HEK293 (cell line): ENCODE data around the gene RGL4.
"Not testable (repeated sequence)": the region's sequence is repeated elsewhere in the genome, so short reads cannot be mapped to it uniquely, and the experiment has no call there.

Experiments used
- CTCF ChIA-PET: fragments of 350-600 bp; formaldehyde crosslinking; extraction: SDS; loops from one replicate; lab custom pipeline; 2021; ENCODE audit warnings: antibody characterized with exemption; lab: Yijun Ruan, JAX
- POLR2A ChIA-PET: fragments of 300-600 bp; formaldehyde crosslinking; extraction: SDS; loops from one replicate; lab custom pipeline; 2020; ENCODE audit warnings: antibody characterized with exemption, inconsistent platforms; lab: Yijun Ruan, JAX
- H3K27ac ChIP-seq: fragments of 200-500 bp; sonication (Bioruptor generic); 2 replicates; pipeline ENCODE4 v1.5.1; 2014; ENCODE audit warnings: low read depth, low read length, control low read depth, inconsistent platforms; ENCODE audit errors: extremely low read depth
- H3K36me3 ChIP-seq, 2 experiments: fragments of 200-500 bp in 1 of 2; sonication (Bioruptor generic) in 1 of 2; 1 replicate in 1 of 2; 2 replicates in 1 of 2; pipeline ENCODE4 v1.5.1; 2014 to 2017; ENCODE audit warnings: inconsistent platforms in 2 of 2, low read length in 2 of 2; ENCODE audit not compliant: control insufficient read depth in 2 of 2, insufficient read depth in 1 of 2
- H3K4me1 ChIP-seq: fragments of 200-500 bp; sonication (Bioruptor generic); 2 replicates; pipeline ENCODE4 v1.5.1; 2014; ENCODE audit warnings: mild to moderate bottlenecking, low read length, inconsistent platforms; ENCODE audit not compliant: control insufficient read depth, insufficient read depth
- H3K4me3 ChIP-seq: 2 replicates; pipeline ENCODE4 v1.5.1; 2011; ENCODE audit warnings: low read depth, mild to moderate bottlenecking, control low read depth, low read length, moderate library complexity
- H3K9me3 ChIP-seq: fragments of 200-500 bp; sonication (Bioruptor generic); 2 replicates; pipeline ENCODE4 v1.5.1; 2014; ENCODE audit warnings: low read depth, low read length, inconsistent platforms; ENCODE audit not compliant: control insufficient read depth, insufficient read depth
- BCL11B ChIP-seq: fragments of 450-650 bp; formaldehyde crosslinking; IDR thresholded peaks from 2 replicates; pipeline ENCODE4 v1.5.1; 2016; ENCODE audit warnings: low read depth, missing biosample characterization, missing genetic modification characterization
- MEIS1 ChIP-seq: sonication (generic); formaldehyde crosslinking; IDR thresholded peaks from 2 replicates; pipeline ENCODE4 v1.8.1; 2022; ENCODE audit warnings: missing genetic modification reagents, mild to moderate bottlenecking, borderline replicate concordance
- MZF1 ChIP-seq: fragments of 450-650 bp; formaldehyde crosslinking; IDR thresholded peaks from 2 replicates; pipeline ENCODE4 v1.5.1; 2017; ENCODE audit warnings: missing biosample characterization, missing genetic modification characterization, borderline replicate concordance
- SCRT2 ChIP-seq: fragments of 450-650 bp; formaldehyde crosslinking; IDR thresholded peaks from 2 replicates; pipeline ENCODE4 v1.5.1; 2016; ENCODE audit warnings: missing biosample characterization, missing genetic modification characterization
- ZNF138 ChIP-seq: fragments of 450-650 bp; formaldehyde crosslinking; IDR thresholded peaks from 2 replicates; pipeline ENCODE4 v1.5.1; 2016; ENCODE audit warnings: missing biosample characterization, missing genetic modification characterization, borderline replicate concordance
- ZNF155 ChIP-seq: fragments of 450-650 bp; formaldehyde crosslinking; IDR thresholded peaks from 2 replicates; pipeline ENCODE4 v1.5.1; 2016; ENCODE audit warnings: missing biosample characterization, missing genetic modification characterization
- ZNF350 ChIP-seq: fragments of 450-650 bp; formaldehyde crosslinking; IDR thresholded peaks from 2 replicates; pipeline ENCODE4 v1.5.0; 2017; ENCODE audit warnings: missing biosample characterization, mild to moderate bottlenecking, missing genetic modification characterization
- ZNF404 ChIP-seq: fragments of 450-650 bp; formaldehyde crosslinking; IDR thresholded peaks from 2 replicates; pipeline ENCODE4 v1.5.1; 2017; ENCODE audit warnings: missing biosample characterization, missing genetic modification characterization
- ZNF426 ChIP-seq: fragments of 450-650 bp; formaldehyde crosslinking; IDR thresholded peaks from 2 replicates; pipeline ENCODE4 v1.5.1; 2017; ENCODE audit warnings: missing biosample characterization, missing genetic modification characterization, mild to moderate bottlenecking, inconsistent platforms, moderate library complexity
- ZNF433 ChIP-seq: fragments of 450-650 bp; formaldehyde crosslinking; IDR thresholded peaks from 2 replicates; pipeline ENCODE4 v1.5.1; 2016; ENCODE audit warnings: missing biosample characterization, missing genetic modification characterization, low read depth
- ZNF514 ChIP-seq: fragments of 450-650 bp; formaldehyde crosslinking; IDR thresholded peaks from 2 replicates; pipeline ENCODE4 v1.5.1; 2016; ENCODE audit warnings: missing biosample characterization, missing genetic modification characterization
- ZNF596 ChIP-seq: fragments of 450-650 bp; IDR thresholded peaks from 2 replicates; pipeline ENCODE4 v1.5.0; 2018; ENCODE audit warnings: missing biosample characterization, mild to moderate bottlenecking, missing genetic modification characterization, moderate library complexity
- ZNF768 ChIP-seq: fragments of 450-650 bp; formaldehyde crosslinking; IDR thresholded peaks from 2 replicates; pipeline ENCODE4 v1.5.1; 2018; ENCODE audit warnings: missing biosample characterization, mild to moderate bottlenecking, missing genetic modification characterization
- ZNF785 ChIP-seq: fragments of 450-650 bp; formaldehyde crosslinking; IDR thresholded peaks from 2 replicates; pipeline ENCODE4 v1.5.1; 2016; ENCODE audit warnings: missing biosample characterization, missing genetic modification characterization
- TF ChIP-seq, protein P1 (sequence below): fragments of 450-650 bp; formaldehyde crosslinking; IDR thresholded peaks from 2 replicates; pipeline ENCODE4 v1.5.1; 2016; ENCODE audit warnings: missing biosample characterization, missing genetic modification characterization
- TF ChIP-seq, protein P2 (sequence below): fragments of 450-650 bp; formaldehyde crosslinking; IDR thresholded peaks from 2 replicates; pipeline ENCODE4 v1.5.1; 2016; ENCODE audit warnings: missing biosample characterization, missing genetic modification characterization

The RGL4 gene, protein sequence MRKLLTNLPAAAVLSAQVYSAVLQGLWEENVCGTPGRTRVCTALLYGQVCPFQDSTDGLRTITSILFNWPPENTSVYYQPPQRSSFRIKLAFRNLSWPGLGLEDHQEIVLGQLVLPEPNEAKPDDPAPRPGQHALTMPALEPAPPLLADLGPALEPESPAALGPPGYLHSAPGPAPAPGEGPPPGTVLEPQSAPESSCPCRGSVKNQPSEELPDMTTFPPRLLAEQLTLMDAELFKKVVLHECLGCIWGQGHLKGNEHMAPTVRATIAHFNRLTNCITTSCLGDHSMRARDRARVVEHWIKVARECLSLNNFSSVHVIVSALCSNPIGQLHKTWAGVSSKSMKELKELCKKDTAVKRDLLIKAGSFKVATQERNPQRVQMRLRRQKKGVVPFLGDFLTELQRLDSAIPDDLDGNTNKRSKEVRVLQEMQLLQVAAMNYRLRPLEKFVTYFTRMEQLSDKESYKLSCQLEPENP

DNA sequence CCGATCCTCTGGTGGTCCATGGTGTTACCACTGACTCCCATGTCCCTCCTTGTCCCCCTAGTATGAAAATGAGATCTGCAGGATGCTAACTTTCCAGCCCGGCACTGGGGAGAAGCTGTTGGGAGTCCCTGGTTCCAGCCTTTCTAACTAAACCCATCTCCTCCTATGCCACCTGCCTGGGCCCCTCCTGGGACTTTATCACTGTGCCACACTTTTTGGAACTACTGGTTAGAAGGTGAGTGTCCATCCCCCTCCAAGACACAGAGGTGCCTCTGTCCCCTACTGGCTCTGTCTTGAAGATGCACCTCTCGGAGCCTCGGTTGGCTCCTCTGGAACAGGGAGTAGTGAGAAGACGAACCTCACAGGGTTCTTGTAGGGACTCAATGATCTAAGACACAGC is at the start of gene RGL4:
Gene RGL4, plus strand, starts transcription at position 301 of the 400 bp plus-strand sequence. CDS start 1,018 bp downstream, outside the sequence.
- H3K27ac ChIP-seq = no peak within 1 kb of the TSS
- ChIA-PET CTCF (no interaction called here), POLR2A (interaction anchor here (1.1 kb wide), 1 partner anchor 27 kb away, joined by 3 read pairs; no protein-coding TSS in a partner anchor)
- no peaks in the 10 kb centered on the region for H3K4me1 ChIP-seq
- no peak for TF ChIP-seq ZNF596 (tag by site-specific recombination)
- TF ChIP-seq ZNF138 = no peak
- TF ChIP-seq ZNF404 (tag by site-specific recombination) = no peak
- TF ChIP-seq MEIS1 (CRISPR knock-in tag) = no peak
- no peak for TF ChIP-seq ZNF514 (tag by site-specific recombination)
- no peak for TF ChIP-seq ZNF350 (tag by site-specific recombination)
- TF ChIP-seq, protein P1, sequence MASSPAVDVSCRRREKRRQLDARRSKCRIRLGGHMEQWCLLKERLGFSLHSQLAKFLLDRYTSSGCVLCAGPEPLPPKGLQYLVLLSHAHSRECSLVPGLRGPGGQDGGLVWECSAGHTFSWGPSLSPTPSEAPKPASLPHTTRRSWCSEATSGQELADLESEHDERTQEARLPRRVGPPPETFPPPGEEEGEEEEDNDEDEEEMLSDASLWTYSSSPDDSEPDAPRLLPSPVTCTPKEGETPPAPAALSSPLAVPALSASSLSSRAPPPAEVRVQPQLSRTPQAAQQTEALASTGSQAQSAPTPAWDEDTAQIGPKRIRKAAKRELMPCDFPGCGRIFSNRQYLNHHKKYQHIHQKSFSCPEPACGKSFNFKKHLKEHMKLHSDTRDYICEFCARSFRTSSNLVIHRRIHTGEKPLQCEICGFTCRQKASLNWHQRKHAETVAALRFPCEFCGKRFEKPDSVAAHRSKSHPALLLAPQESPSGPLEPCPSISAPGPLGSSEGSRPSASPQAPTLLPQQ (tag by site-specific recombination) = no peak
- TF ChIP-seq MZF1 (tag by site-specific recombination) = no peak
- TF ChIP-seq SCRT2 (tag by site-specific recombination) = no peak
- TF ChIP-seq ZNF155 = no peak
- no peak for TF ChIP-seq BCL11B
- TF ChIP-seq, protein P2, sequence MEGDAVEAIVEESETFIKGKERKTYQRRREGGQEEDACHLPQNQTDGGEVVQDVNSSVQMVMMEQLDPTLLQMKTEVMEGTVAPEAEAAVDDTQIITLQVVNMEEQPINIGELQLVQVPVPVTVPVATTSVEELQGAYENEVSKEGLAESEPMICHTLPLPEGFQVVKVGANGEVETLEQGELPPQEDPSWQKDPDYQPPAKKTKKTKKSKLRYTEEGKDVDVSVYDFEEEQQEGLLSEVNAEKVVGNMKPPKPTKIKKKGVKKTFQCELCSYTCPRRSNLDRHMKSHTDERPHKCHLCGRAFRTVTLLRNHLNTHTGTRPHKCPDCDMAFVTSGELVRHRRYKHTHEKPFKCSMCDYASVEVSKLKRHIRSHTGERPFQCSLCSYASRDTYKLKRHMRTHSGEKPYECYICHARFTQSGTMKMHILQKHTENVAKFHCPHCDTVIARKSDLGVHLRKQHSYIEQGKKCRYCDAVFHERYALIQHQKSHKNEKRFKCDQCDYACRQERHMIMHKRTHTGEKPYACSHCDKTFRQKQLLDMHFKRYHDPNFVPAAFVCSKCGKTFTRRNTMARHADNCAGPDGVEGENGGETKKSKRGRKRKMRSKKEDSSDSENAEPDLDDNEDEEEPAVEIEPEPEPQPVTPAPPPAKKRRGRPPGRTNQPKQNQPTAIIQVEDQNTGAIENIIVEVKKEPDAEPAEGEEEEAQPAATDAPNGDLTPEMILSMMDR = no peak
- TF ChIP-seq ZNF426 (tag by site-specific recombination) = no peak
- no peaks in the 10 kb centered on the region for H3K9me3 ChIP-seq
- H3K36me3 ChIP-seq = peaks cover 4 to 90% of the 10 kb centered on the region in 2 experiments; a peak in 1 of 3 replicates
- H3K4me3 ChIP-seq = no peak within 1 kb of the TSS

DNA sequence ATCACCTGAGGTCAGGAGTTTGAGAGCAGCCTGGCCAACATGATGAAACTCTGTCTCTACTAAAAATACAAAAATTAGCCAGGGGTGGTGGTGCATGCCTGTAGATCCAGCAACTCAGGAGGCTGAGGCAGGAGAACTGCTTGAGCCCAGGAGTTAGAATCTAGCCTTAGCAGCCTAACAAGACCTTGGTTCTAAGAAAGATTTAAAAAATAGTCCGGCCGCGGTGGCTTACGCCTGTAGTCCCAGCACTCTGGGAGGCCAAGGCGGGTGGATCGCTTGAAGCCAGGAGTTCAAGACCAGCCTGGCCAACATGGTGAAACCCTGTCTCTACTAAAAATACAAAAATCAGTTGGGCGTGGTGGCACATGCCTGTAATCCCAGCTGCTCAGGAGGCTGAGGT is 44.3 kb upstream of the RGL4 start:
- peaks cover 3 to 11% of the 10 kb centered on the region in 2 experiments; a peak in 2 of 3 replicates for H3K36me3 ChIP-seq
- POLR2A ChIA-PET, H3K9me3 ChIP-seq, H3K27ac ChIP-seq, H3K4me1 ChIP-seq, H3K4me3 ChIP-seq: not testable (repeated sequence)
- CTCF ChIA-PET = interaction anchor here (0.9 kb wide), 1 partner anchor 217 kb away, joined by 3 read pairs; no protein-coding TSS in a partner anchor

DNA sequence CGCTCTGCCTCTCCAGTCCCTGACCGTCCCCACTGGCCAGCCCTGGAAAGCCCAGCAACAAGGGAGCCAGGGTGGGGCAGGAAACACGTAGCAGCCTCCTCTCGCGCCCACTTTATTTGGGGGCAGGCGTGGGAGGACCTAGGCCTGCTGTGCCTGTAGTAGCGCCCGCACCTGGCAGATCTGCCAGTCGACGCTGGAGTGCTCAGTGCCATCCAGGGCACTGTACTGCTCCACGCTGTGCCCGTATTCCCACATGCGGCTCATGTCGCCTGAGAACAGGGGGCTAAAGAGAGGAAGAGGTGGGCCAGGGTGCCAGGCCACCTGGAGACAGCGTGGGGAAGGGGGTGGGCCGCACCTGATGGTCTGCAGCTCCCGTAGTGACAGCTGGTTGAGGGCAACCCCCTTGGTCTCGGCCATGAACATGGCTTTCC is 41.7 kb upstream of the RGL4 start:
- Histone ChIP-seq H3K4me3 (no peak overlapping the region), H3K9me3 (no peaks in the 10 kb centered on the region), H3K27ac (no peak overlapping the region), H3K36me3 (peaks cover 3 to 29% of the 10 kb centered on the region in 2 experiments; a peak in 2 of 3 replicates), H3K4me1 (no peaks in the 10 kb centered on the region)
- ChIA-PET CTCF (interaction anchor here (0.6 to 0.7 kb wide), 2 partner anchors 93 to 201 kb away, joined by 3 read pairs; no protein-coding TSS in a partner anchor), POLR2A (no interaction called here)
- no peak for TF ChIP-seq ZNF433 (tag by site-specific recombination)
- TF ChIP-seq ZNF768 (tag by site-specific recombination) = no peak
- TF ChIP-seq ZNF785 = no peak
